ENCODE measurements around the gene TRIM23.
"Not testable (repeated sequence)": the region's sequence is repeated elsewhere in the genome, so short reads cannot be mapped to it uniquely, and the experiment has no call there.

TRIM23 gene

DNA sequence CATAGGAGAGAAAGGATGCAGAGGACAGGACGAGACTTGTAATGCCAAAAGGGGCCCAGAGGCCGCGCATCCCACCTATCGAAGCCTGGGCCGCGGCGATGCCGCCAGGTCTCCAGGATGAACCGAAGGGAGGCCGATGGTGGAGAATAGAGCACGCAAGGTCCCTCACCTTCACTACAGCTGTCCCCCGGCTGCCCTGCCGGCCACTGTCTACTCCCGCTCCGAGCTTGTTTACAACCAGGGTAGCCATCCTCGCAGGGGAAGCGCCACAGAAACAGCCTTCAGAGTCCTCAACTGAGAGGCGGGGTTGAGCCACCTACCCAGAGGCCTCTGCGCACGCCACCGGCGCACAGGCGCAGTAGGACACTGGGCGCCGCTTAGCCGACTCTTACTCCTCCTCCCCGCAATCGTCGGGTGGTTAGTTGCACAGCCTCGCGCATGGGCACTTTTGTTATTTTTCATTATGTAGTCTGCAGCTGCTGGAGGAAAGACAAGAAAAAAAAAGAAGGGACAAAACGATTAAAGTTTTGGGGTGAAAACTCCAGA, at the start of gene TRIM23:
TSS of gene TRIM23 (minus strand) at position 309 of the 546 bp plus-strand sequence. CDS start at position 250, 59 bp downstream.
- Mint-ChIP-seq H3K27me3 (no peaks in the 10 kb centered on the region), H3K36me3 (ENCODE audit: low read depth) (peaks cover 48% of the 10 kb centered on the region), H3K4me3 (peak within 1 kb of the TSS; percentile 89), H3K4me1 (ENCODE audit: low read depth) (peaks cover 46% of the 10 kb centered on the region), H3K27ac (peak within 1 kb of the TSS; percentile 100), H3K9me3 (no peaks in the 10 kb centered on the region)
- DNase-seq = peak; percentile 89

- no peak for DNase-seq
- Mint-ChIP-seq H3K36me3 (ENCODE audit: low read depth) (peaks cover 83% of the 10 kb centered on the region), H3K27ac (peak overlapping the region; percentile 48)
These were observed 48.7 kb upstream of the TRIM23 start for GRCh38 chr5:65672796-65673195.

DNA sequence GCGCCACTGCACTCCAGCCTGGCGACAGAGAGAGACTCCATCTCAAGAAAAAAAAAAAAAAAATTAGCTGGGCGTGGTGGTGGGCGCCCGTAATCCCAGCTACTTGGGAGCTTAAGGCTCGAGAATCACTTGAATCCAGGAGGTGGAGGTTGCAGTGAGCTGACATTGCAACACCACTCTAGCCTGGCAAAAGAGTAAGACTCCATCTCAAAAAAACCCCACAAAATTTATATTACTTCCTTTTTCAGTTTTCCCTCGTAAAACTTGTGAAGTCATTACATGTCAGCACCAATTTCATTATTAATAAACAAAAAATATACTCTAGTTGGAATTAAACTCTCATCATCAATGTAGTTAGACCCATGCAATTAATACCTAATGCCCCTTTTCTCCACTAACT, 44.6 kb upstream of the TRIM23 start:
- Mint-ChIP-seq H3K27me3 (no peaks in the 10 kb centered on the region), H3K9me3 (no peaks in the 10 kb centered on the region), H3K4me1 (ENCODE audit: low read depth) (peaks cover under 1% of the 10 kb centered on the region), H3K36me3 (ENCODE audit: low read depth) (peaks cover 71% of the 10 kb centered on the region), H3K27ac (no peak overlapping the region), H3K4me3 (no peak overlapping the region)
- no peak for DNase-seq

More at GRCh38 chr5:65672796-65673195, 48.7 kb upstream of the TRIM23 start:
- H3K4me3 Mint-ChIP-seq = no peak overlapping the region
- no peaks in the 10 kb centered on the region for H3K9me3 Mint-ChIP-seq
- no peaks in the 10 kb centered on the region for H3K27me3 Mint-ChIP-seq
- peaks cover 32% of the 10 kb centered on the region for H3K4me1 Mint-ChIP-seq (ENCODE audit: low read depth)

DNA sequence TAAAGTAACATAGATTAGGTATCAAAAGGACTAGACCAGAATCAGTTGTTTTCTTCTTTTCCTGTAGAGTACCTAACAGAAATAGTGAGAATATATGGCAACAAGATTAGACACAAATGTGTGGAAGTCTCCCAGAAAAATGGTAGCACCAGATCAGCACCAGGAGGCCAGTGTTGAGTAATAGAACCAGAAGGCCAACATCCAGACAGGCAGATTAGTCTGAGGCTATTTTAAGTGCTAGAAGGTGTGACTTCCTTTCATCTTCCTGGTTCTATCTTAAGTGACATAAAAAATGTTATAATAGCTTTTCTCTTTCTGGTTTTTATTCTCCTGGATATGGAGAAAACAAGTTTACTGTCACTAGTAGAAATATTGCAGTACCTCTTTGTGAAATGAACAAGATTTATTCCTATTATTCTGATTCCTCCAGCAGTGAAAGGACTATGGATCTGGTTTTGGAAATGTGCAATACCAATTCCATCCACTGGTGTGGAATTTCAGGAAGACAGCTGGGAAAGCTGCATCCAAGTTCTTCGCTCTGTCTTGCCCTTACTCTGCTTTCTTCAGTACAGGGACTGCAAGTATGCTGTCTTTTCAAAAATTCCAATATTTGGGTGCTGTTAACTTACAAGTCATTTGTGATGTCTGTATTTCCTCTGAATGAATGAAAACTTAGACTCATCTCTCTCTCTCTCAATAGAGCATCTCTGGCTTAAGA, 39.8 kb upstream of the TRIM23 start:
- DNase-seq = no peak
- Mint-ChIP-seq H3K9me3 (no peaks in the 10 kb centered on the region), H3K27ac (peak overlapping the region; percentile 74)

GRCh38 chr5:65654713-65655112, 30.6 kb upstream of the TRIM23 start:
- H3K4me3 Mint-ChIP-seq = no peak overlapping the region
- H3K4me1 Mint-ChIP-seq (ENCODE audit: low read depth) = no peaks in the 10 kb centered on the region
- H3K27ac Mint-ChIP-seq = no peak overlapping the region
- no peaks in the 10 kb centered on the region for H3K9me3 Mint-ChIP-seq
- H3K27me3 Mint-ChIP-seq = no peaks in the 10 kb centered on the region
- H3K36me3 Mint-ChIP-seq (ENCODE audit: low read depth) = peaks cover 48% of the 10 kb centered on the region
- no peak for DNase-seq

More for the DNA sequence above, 39.8 kb upstream of the TRIM23 start:
- Mint-ChIP-seq H3K4me3 (no peak overlapping the region), H3K4me1 (ENCODE audit: low read depth) (peaks cover 2% of the 10 kb centered on the region), H3K27me3 (no peaks in the 10 kb centered on the region), H3K36me3 (ENCODE audit: low read depth) (peaks cover 61% of the 10 kb centered on the region)

DNA sequence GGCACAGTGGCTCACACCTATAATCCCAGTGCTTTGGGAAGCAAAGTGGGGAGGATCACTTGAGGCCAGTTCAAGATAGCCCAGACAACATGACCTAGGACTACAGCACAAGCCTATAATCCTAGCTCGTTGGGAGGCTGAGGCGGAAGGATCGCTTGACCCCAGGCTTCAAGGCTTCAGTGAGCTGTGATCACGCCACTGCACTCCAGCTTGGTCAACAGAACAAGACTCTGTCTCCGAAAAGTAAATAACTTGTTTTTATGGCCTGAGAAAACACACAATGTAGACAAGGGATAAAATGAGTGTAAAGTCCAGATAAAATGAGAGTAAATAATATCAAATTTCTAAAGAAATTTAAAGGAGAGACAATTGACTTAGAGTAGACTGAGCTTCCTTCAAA, 27.0 kb upstream of the TRIM23 start:
- Mint-ChIP-seq H3K27me3 (no peaks in the 10 kb centered on the region), H3K27ac (no peak overlapping the region), H3K4me1 (ENCODE audit: low read depth) (peaks cover 3% of the 10 kb centered on the region), H3K4me3 (no peak overlapping the region), H3K9me3 (no peaks in the 10 kb centered on the region), H3K36me3 (ENCODE audit: low read depth) (peaks cover 62% of the 10 kb centered on the region)
- no peak for DNase-seq

DNA sequence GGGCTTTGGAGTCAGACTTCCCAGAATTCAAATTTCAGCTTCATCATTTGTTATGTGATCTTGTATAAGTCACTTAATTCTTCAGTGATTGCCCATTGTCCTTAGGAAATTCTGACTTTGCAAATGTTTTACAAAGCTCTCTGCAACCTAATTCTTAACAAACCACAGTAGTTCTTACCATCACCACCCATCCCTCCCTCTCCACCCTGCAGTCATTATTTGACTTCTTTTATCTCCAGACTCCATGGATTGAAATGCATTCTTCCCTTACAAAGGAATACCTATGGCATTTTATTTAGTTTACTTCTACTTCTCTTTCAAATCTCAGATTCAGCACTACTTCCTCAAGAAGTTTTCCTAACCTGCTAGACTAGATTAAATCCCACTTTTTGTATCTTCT, 23.8 kb upstream of the TRIM23 start:
- Mint-ChIP-seq H3K36me3 (ENCODE audit: low read depth) (peaks cover 59% of the 10 kb centered on the region), H3K27ac (no peak overlapping the region), H3K27me3 (no peaks in the 10 kb centered on the region), H3K4me1 (ENCODE audit: low read depth) (peaks cover 3% of the 10 kb centered on the region), H3K4me3 (no peak overlapping the region), H3K9me3 (no peaks in the 10 kb centered on the region)
- no peak for DNase-seq

- Mint-ChIP-seq H3K4me1 (ENCODE audit: low read depth) (peaks cover 3% of the 10 kb centered on the region), H3K9me3 (no peaks in the 10 kb centered on the region), H3K27me3 (no peaks in the 10 kb centered on the region), H3K4me3 (no peak overlapping the region), H3K36me3 (ENCODE audit: low read depth) (peaks cover 58% of the 10 kb centered on the region), H3K27ac (no peak overlapping the region)
- DNase-seq = no peak
These were observed 22.8 kb upstream of the TRIM23 start for GRCh38 chr5:65646938-65647337.

DNA sequence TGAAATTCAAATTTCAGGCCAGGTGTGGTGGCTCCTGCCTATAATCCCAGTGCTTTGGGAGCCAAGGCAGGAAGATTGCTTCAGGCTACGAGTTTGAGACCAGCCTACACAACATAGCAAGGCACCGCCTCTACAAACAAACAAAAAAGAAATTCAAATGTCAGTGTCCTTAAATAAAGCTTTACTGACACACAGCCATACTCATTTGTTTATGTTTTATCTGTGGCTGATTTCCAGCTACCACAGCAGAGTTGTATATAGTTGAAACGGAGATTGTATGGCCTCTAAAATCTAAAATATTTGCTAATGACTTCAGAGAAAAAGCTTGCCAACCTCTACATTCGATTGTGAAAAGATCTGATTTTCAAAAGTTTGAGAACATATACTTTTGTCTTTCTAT, 16.1 kb upstream of the TRIM23 start:
- H3K27ac Mint-ChIP-seq = no peak overlapping the region
- H3K4me3 Mint-ChIP-seq = no peak overlapping the region
- H3K36me3 Mint-ChIP-seq (ENCODE audit: low read depth) = peaks cover 68% of the 10 kb centered on the region
- H3K4me1 Mint-ChIP-seq (ENCODE audit: low read depth) = no peaks in the 10 kb centered on the region
- DNase-seq = no peak
- H3K9me3 Mint-ChIP-seq = no peaks in the 10 kb centered on the region
- no peaks in the 10 kb centered on the region for H3K27me3 Mint-ChIP-seq

DNA sequence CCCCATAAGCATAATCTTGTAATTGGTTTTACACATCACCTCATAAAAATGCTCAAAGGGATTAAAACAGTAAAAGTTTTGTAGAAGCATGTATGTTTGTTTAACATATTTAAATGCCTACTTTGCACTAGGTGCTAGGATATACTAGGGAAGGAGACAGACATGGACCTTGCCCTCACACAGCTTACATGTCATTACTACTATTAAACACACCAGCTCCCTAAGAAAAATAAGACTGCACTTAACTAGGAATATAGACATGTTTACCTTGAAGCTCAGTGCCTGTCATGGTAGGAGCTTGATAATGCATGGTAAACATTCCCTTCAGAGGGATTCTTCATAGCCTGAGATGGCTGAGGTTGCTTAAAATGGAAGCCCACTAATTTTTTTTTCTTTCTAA, 6.8 kb upstream of the TRIM23 start:
- Mint-ChIP-seq H3K27me3 (no peaks in the 10 kb centered on the region), H3K36me3 (ENCODE audit: low read depth) (peaks cover 49% of the 10 kb centered on the region), H3K27ac (no peak overlapping the region), H3K9me3 (no peaks in the 10 kb centered on the region), H3K4me1 (ENCODE audit: low read depth) (peaks cover 34% of the 10 kb centered on the region), H3K4me3 (no peak overlapping the region)
- no peak for DNase-seq

DNA sequence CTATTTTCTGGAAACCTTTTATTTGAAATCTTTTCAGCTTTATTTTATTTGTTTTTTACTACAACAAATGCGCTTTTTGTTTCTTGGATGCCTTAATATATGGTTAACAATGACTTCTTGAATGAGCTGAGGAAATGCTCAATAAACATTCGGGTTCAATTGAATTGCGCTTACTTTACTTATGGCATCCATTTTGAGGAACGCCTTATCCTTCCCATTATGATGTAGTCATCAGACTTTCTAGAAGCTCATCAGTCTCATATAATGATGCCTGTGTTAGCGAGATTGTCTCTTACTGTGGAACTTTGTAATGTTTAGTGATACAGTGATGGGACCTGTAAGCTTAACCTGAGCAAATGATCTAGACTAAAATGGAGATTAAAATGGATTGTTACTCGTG, 1.6 kb upstream of the TRIM23 start:
- Mint-ChIP-seq H3K36me3 (ENCODE audit: low read depth) (peaks cover 58% of the 10 kb centered on the region), H3K4me3 (peak overlapping the region; percentile 89), H3K27ac (peak overlapping the region; percentile 100), H3K4me1 (ENCODE audit: low read depth) (peaks cover 50% of the 10 kb centered on the region), H3K27me3 (no peaks in the 10 kb centered on the region), H3K9me3 (no peaks in the 10 kb centered on the region)
- DNase-seq = no peak

GRCh38 chr5:65624571-65625555, 730 bp upstream of the TRIM23 start, which contains the start of the genes SHLD3 and TRAPPC13:
SHLD3 (plus strand) TSS chr5:65625027; CDS start chr5:65629588, 4,561 bp downstream.
TRAPPC13 (plus strand) TSS chr5:65625027; CDS start chr5:65625061, 34 bp downstream.
- H3K36me3 Mint-ChIP-seq (ENCODE audit: low read depth) = peaks cover 52% of the 10 kb centered on the region
- DNase-seq = peak; percentile 81

DNA sequence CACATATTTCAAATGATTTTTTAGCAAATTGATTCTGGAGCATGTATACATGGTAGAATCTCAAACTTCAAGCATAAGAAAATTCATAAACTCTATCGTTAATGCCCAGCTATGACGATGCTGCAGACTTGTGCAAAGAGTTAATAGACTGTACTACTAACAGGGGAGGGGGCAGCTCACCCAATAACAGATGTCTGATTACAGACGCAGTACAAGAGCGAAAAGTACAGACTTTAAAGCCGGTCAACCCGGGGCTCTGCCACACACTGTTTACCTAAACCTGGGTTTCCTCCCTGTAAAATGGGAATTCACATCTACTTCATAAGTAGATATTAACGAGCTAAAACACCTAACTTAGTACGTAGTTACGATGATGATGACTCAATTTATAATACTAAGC, 651 bp downstream of the TRIM23 start:
- Mint-ChIP-seq H3K27ac (peak overlapping the region; percentile 100), H3K27me3 (no peaks in the 10 kb centered on the region), H3K9me3 (no peaks in the 10 kb centered on the region), H3K4me3 (peak overlapping the region; percentile 89), H3K4me1 (ENCODE audit: low read depth) (peaks cover 51% of the 10 kb centered on the region), H3K36me3 (ENCODE audit: low read depth) (peaks cover 46% of the 10 kb centered on the region)
- no peak for DNase-seq

More at GRCh38 chr5:65624571-65625555, 730 bp upstream of the TRIM23 start, which contains the start of the genes SHLD3 and TRAPPC13:
- no peaks in the 10 kb centered on the region for H3K9me3 Mint-ChIP-seq
- peaks cover 49% of the 10 kb centered on the region for H3K4me1 Mint-ChIP-seq (ENCODE audit: low read depth)
- H3K4me3 Mint-ChIP-seq = peak within 1 kb of the TSS; percentile 89
- no peaks in the 10 kb centered on the region for H3K27me3 Mint-ChIP-seq
- peak within 1 kb of the TSS; percentile 100 for H3K27ac Mint-ChIP-seq

- H3K9me3 Mint-ChIP-seq, DNase-seq, H3K27me3 Mint-ChIP-seq: not testable (repeated sequence)
- H3K4me3 Mint-ChIP-seq = peak overlapping the region; percentile 89
- peaks cover 44% of the 10 kb centered on the region for H3K36me3 Mint-ChIP-seq (ENCODE audit: low read depth)
- H3K4me1 Mint-ChIP-seq (ENCODE audit: low read depth) = peaks cover 45% of the 10 kb centered on the region
- H3K27ac Mint-ChIP-seq = peak overlapping the region; percentile 14
These were observed 2.2 kb downstream of the TRIM23 start for GRCh38 chr5:65621961-65622360.
